Activated gamma-delta T cell treated with Interleukin-2 at 50 U/mL for 16 hours (primary cell): ENCODE results near the gene HELB.
"Not testable (repeated sequence)": the region's sequence is repeated elsewhere in the genome, so short reads cannot be mapped to it uniquely, and the experiment has no call there.

Experiments
- DNase-seq: peaks from one replicate; pipeline ENCODE4 v3.0.0-alpha.2; 2020

Gene HELB

DNA sequence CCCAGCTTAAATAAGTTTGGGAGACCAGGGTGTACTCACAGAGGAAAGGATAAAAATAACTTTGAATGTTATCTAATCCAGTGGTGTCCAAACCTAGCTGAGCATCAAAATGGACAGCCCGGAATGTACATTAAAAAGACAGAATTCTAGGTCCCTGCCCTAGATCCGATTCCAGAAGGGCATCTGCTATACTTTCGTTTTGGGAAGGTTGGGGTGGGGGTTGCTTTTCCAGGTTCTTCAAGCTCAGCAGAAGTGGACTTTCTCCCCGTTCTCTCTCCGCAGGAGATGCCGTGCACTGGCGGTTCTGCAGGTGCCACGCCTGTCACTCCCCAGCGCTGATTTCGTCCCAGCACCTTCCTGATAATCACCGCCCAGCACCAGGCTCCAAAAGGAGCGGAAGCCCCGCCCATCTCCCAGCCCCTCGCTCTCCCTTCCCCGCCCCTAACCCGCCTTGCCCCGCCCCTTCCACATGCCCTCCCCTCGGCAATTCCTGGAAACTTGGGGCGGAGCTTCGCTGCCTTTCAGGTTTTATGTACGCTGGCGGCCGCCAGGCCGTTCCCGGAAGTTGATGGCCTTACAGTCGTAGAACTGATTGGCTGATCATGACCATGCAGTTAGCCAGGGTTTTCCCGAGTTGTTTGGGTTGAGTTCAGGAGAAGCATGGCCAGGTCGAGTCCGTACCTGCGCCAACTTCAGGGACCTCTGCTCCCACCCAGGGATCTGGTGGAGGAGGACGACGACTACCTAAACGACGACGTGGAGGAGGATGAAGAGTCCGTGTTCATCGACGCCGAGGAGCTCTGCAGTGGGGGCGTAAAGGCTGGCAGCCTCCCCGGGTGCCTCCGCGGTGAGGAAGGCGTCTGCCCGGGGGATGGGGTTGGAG is at the start of gene HELB:
TSS of gene HELB (plus strand) at position 550 of the 883 bp plus-strand sequence. CDS start at position 661, 111 bp downstream.
- peak; percentile 94 for DNase-seq

DNA sequence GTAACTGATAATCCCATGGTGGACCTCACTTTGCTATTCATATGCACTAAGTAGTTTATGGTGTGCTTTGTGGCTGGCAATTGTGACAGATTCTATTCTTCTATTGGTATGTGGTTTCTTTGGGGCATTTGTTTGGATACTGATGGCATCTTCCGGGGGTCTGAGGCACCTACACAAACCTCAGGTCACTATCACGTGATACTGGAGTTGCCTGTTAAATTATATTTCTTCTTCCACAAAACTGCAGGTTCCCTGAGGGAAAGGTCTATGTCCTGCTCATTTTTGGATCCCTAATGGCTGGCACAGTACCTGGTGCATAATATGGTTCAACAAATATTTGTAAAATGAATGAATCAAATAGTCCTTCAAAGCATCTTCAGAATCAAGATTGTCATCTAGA is 49.5 kb upstream of the HELB start:
- DNase-seq, result no peak

DNA sequence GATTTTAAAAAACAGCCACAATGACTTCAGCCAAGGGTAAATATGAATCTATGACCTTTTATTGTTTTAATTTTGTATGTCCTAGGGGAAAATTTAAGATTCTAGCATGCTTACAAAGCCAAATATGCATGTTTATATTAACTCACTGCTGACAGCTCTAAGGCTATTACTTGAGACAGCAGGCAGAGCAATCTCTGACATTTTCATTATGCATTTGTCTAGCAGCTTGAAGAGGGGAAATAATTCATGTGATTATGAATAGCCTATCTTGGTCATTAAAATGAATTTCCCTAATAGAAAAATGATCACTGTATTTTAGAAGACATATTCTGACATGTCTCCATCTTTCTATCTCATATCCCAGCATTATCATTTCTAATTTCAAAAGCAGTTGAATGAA is 46.6 kb upstream of the HELB start:
- no peak for DNase-seq

DNA sequence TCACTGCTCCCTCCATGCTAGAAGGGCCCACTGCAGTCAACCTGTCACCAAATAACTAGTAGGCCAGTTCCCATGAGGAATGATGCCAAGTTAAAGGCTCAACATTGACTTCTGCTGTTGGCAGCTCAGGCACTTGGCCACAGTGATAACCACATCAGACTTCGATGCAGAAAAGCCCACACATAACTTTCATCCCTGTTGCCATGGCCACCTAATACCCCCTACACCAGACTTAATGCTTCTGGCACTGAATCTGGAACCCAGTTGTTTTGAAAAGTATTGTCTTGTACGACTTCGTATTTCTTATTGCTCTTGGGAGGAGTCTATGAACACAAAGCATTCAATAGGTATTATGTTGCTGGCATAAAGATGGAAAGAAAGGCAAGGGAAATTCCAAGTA is 44.3 kb upstream of the HELB start:
- no peak for DNase-seq

DNA sequence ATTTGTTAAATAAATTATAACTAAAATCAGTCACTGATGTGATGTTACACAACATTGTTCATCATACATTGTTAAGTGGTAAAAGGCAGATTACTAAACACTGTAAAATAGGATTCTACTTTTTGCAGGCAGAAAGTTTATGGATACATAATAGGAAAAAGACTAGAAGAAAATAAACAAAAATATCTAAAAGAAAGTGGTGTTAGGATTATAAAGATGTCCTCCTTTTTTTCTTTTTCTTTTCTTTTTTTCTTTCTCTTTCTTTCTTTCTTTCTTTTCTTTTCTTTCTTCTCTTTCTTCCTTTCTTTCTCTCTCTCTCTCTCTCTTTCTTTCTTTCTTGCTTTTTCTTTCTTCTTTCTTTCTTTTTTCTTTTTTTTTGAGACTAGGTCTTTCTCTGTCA is 39.6 kb upstream of the HELB start:
- DNase-seq, result no peak

DNA sequence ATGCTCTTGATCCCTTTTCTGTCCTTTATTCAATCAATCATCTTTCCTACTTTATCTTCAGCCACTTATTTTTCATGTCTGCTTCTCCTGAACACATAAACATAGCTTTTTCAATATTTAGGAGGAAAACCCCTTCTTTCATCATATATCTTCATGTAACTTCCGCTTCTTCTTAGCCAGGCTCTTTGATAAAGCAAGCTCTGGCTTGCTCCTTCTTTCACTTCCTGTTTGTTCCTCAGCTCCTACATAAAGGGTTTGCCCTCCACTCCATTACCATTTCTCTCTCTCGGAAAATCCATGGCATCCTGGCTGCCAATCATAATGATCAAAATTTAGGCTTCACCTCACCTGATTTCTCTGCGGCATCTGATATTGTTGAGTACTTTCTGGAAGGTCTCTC is 33.7 kb upstream of the HELB start:
- DNase-seq, result no peak

DNA sequence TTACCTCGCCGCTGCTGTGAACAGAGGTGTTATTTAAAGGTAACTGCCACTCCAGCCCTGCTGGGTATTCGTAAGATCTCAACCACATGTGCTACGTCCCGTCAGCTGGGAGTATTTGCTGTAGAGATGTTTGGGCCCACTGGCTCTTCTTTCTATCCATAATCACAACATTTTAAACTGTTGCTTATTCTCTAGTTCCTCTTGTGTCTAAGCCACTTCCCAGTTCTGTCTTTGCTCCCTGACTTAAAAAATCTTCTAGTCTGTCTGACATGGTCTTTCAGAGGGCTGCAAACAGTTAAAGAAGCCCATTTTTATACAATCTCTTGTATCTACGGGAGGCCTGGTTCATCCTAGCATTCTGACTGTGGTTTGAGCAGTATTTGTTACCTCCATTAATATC is 33.2 kb upstream of the HELB start:
- no peak for DNase-seq

DNA sequence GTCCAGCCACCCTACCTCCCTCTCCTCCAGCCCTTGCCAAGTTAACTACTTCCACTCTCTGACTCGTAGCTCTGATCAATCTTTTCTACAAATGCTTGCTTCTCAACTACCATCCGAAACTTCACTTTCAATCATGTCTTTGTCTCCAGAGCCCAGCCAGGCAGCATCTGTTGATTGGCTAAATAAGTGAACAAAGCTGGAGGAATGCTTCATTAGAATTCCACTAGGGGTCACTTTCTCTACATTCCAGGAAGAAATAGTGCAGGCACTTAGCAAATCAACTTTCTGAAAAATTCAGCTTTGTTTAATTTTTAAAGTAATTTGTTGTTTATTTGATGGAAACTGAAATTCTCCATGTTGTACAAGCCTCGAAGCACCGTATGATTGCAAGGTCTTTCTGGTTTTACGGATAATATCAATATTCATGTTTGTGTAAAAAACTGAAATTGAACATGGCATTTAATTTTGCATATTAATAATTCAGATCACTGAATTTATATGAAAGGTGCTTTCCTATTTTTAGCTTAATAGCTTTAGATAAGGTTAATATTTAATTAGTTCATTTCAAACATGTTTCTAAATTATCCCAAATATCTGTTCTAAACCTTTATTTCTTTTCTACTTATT is 32.4 kb upstream of the HELB start:
- no peak for DNase-seq

DNA sequence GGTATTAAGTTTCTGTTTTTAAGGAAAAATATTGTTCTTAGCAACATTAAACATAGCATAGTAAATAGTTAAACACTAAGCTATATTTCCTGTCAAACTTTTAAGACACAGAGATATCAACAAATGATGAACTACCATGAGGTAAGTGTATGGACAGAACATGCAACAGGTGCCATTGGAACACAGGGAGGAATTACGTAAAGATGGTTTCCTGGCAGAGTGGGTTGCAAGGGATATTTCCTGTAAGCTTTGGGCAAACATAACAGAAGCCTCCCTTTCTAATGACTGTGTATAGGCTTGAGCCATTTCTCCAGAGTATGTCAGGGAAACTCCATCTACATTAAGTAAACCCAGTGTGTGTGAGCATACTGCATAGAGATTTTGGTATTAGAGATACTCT is 31.7 kb upstream of the HELB start:
- no peak for DNase-seq

DNA sequence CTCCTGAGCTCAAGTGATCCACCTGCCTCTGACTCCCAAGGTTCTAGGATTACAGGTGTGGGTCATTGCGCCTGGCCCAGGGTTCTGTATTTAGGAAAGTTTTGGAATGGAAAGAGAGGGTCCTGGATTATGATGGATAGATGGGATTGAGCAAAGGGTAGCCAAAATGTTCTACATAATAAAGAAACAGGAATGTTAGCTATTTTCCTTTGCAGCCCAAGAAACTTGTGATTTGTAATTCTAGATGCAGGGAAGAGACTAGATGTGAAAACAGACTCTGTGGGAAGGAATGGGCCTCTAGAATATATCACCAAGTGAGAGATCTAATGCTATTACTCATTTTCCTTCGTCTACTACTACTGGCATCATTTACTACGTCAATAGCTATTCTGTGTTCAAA is 29.6 kb upstream of the HELB start:
- no peak for DNase-seq

DNA sequence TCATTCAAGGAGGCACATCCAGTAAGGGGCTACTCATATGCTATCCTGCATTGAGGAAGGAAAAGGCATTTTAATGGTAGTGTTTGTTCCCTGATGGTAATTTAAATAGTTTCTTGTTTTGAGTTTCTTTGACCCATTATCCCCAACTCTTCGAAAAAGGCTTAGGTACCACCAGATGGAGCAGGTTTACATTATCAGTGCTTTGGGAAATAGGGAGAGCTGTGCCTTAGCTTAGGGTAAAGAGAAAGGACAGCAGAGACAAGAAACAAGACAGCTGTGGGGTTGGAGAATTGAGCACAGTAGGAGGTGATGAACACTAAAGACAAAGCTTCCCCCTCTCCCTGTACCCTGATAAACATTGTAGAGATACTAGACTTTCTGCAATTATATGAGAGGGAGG is 29.1 kb upstream of the HELB start:
- DNase-seq, result no peak

DNA sequence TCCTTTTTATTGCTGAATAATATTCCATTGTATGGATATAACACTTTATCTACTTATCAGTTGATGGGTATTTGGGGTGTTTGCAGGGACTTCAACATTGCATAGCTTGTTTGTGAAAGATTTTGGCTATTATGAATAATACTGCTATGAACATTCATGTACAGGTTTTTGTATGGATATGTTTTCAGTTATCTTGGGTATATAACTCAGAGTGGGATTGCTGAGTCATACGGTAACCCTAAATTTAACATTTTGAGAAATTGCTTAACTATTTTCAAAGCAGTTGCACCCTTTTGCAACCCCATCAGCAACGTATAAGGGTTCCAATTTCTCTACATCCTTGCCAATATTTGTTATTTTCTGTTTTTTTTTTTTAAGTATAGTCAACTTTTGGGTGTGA is 27.3 kb upstream of the HELB start:
- DNase-seq, result no peak

DNA sequence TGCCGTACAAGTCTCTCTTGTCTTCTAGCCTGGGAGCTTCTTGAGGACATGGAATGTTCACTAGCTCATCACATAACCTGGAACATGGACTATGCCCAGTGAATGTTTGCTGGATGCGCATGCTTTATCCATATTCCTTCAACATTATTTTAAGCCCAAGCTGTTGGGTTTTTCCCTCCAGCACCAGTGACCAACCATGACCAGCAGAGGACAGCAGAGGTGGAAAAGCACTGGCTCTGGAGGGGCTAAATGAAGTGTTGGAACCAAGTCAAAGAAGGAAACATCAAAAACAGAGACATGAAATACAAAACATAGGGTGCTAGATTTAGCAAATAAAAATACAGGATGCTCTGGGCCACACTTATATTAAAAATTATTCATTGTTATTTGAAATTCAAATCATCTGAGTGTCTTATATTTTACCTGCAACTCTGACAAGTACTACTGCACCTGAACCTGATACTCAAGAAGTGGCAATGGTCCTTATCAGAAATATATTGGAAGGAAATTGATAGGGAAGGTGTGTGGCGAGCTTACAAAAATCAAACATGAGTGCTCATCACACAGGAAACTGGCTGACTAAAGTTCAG is 23.1 kb upstream of the HELB start:
- peak; percentile 59 for DNase-seq

DNA sequence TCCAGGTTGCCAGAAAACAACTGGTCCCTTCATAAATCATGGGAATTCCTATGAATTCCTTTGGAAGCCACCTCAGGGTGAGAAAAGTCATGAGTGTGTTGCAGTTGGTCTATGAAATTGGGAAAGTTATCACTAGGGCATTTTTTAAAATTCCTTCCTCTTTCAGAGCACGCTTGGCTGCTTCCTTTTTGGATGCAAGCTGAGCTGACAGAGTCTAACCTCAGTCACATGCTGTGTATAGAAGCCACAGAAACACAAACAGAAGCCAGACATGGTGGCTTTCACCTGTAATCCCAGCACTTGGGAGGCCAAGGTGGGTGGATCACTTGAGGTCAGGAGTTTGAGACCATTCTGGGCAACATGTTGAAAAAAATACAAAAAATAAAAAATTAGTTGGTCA is 21.7 kb upstream of the HELB start:
- DNase-seq, result no peak

DNA sequence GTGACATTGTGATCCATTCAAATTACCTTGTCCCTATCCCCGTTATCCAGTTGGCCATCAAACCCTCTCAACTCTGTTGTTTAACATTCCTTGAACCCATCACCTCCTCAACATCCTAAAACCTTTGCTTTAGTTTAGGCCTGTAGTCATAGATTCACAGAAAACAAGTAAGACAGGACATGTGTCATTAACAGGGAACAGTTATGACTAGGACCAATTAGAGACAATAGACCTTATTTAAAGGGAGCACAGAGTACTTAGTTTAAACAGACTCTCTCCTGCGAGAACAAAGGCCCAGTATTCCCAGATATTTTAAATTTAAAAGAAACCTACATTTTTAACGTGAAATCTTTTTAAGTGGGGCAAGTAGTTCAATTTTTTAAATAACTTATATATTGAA is 20.0 kb upstream of the HELB start:
- no peak for DNase-seq

DNA sequence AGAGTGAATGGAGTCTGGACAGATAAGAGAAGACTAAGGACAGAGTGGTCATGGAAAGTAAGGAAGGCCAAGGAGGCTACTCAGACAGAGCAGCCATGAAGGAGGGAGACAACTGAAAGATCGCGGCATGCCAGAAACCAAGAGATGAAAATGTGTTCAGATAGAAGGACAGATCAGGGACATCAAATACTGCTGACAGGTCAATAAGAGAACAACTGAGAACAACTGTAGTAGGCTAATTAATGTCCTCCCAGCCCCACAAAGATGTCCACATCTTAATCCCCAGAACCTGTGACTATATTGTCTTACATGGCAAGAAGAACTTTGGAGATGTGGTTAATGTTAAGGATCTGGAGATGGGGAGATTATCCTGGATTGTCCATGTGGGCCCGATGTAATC is 15.0 kb upstream of the HELB start:
- DNase-seq, result no peak

DNA sequence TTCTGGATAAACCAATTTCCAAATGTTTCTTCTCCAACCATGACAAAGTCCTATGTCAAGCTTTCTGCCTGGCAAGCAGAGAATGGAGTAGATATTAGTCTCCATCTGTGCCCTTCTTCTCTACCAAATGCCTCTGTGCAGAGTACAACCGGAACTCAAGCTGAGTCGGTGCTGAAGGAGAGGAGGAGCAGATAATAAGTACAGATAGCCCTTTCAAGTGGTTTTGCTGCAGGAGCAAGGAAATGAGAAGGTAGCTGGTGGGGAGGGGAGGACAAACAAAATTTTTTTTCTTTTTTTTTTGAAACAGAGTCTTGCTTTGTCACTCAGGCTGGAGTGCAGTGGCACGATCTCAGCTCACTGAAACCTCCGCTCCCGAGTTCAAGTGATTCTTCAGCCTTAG is 14.2 kb upstream of the HELB start:
- DNase-seq, result peak; percentile 62

DNA sequence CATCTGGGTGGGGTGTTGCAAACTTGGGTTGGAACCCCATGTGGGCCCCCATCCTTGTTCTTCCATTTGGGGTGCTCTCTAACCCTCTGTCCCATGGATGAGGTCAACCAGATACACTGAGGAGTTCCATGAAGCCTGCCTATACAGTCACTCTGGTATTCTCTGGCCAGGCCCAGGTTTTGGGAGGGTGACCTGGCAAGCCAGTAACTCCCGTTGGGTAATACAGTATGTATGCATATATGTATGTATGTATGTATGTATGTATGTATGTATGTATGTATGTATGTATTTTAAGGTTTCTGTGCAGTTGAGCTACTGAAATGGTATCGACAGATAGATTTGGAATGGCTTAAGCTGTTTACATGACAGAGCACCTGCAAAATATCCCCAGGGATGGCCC is 12.8 kb upstream of the HELB start:
- no peak for DNase-seq

DNA sequence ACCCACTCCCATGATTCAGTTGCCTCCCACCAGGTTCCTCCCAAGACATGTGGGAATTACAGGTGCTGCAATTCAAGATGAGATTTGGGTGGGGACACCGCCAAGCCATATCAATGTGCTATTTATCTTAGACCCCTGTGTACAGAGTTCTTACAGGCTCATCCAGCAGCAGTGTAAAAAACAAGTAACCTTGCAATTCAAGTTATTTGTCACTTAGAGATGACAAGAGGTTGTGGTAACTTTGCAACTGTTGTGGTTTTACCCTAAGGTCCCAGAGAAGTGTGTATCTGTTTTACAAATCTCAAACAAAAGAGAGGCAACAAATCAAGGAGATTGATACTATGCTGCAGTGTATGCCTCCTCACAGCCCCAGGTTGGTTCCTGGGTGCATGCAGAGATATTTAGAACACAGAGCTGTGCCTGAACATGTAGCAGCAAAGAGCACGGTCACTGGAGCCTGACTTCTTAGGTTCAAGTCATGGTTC is 11.5 kb upstream of the HELB start:
- DNase-seq, result peak; percentile 22

DNA sequence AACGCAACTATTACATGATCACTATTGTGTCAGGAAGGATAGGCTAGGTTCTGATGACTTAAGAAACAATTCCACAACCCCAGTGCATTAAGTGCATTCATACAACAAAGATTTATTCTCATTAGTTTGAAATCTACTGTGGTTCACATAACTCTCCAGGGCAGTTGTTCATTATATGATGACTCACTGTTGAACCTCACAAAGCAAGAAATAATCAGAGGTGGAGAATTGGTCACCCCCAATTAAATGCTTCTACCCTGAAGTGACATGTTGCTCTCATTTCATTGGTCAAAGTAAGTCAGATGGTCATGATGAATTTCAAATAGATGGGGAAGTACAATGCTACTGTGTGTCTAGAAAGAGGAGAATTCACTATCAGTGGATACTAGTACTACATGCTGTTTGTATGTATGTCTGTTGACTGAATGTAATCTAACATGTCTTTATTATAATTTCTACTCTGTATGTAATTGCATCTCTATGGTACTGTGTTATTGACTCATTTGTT is 6.1 kb upstream of the HELB start:
- no peak for DNase-seq

DNA sequence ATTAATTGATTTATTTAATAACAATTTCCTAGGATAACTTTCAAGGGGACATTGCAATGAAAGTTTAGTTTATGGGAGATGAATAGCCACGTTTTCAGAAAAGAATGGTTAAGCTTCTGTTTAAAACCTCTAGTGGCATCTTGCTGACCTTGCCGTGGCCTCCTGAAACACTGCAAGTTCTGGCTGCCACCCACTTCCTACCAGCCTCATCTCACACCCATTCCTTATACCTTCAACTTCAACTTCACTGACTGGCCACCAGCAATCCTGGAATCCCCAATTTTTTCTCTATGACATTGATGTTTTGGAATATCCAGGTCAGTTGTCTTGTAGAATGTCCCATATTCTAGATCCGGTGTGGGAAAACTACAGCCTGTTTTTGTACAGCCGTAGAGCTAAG is 5.2 kb upstream of the HELB start:
- DNase-seq, result no peak

DNA sequence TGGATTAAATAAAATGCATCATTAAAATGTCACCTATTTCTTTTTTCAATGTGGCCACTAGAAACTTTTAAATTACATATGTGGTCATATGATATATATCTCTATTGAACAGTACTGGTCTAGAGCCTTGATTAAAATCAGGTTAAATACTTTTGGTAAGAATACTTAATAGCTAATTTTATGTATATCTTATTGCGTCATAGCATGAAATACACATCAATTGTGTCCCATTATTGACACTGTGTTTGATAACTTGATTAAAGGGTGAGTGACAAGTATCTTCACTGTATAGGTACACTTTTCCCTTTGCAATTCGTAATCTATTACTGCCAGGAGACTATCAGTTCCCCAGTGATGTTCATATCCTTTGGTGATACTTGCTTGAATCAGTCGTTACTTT is 4.4 kb upstream of the HELB start:
- DNase-seq, result no peak

DNA sequence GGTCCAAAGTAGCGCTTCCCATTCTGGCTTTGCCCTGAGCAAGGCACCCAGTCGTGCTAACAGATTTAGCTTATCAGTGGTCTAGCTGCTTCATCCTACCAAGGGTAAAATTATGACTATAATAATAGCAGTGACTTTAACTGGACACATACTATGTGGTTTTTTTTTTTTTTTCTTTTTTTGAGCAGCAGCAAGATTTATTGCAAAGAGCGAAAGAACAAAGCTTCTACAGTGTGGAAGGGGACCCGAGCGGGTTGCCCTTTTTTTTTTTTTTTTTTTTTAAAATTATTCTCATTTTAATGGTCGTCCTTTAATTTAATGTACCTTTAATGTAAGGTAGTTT is 505 bp downstream of the HELB start:
- no peak for DNase-seq

DNA sequence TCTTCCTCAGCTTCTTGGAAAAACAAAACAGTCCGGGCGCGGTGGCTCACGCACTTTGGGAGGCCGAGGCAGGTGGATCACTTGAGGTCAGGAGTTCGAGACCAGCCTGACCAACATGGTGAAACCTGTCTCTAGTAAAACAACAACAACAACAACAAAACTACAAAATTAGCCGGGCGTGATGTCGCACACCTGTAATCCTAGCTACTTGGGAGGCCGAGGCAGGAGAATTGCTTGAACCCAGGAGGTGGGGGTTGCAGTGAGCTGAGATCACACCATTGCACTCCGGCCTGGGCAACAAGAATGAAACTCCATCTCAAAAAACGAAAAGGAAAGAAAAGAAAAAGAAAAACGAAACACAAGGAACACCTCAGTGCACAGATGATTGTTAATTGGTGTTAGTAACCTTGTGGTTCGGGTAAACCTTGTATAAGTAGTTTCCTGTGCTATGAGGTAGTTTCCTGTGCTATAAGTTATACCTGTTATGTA is 1.1 kb downstream of the HELB start:
- not testable (repeated sequence) for DNase-seq
